Left cardiac atrium (tissue), 4 donors: Measurements from ENCODE around the gene PAK4. TPM values are rescaled to one million over a fixed set of nuclear protein-coding genes. Genes with fewer than 3 reads are reported as not detected.
A peak's percentile ranks its signal among the peaks of the same experiment; 100 is the strongest.

Experiments
- ATAC-seq, 2 donors: fragments of 200-7000 bp; cut with Tn5 transposase; one replicate each; pipeline ENCODE4 v1.9.1; 2020; ENCODE audit warnings: mild to moderate bottlenecking in 2 of 2, moderate library complexity in 2 of 2
- DNase-seq: peaks from one replicate; pipeline ENCODE4 v3.0.0-alpha.2; 2020
- intact Hi-C, 2 donors: fragments of 100-400 bp; cut with DNase I; formaldehyde crosslinking; loops; one replicate each; pipeline versions ENCODE4 v1.14.1 to v1.15.1; 2022 to 2023
- total RNA-seq, 2 donors: library from RNA; stranded (reverse); fragmentation: NEBNext Ultra II Directional; extraction: Animal tissue kit (Norgen Biotek cat#: 25700); gene quantifications; one replicate each; pipeline ENCODE4 v1.2.1, GENCODE V29; 2021
- donor health status: DM: no; HTN: yes; CAD: no.
- donor health status: DM: no; HTN: yes; CAD: no; lungs with severe emphysema.
- donor health status: DM: yes; HTN: yes; CAD: no.
- donor health status: Dilated cardiomyopathy.

PAK4 gene
- total RNA-seq, 2 donors from 2014 or later = 15.8 to 17.2 TPM

DNA sequence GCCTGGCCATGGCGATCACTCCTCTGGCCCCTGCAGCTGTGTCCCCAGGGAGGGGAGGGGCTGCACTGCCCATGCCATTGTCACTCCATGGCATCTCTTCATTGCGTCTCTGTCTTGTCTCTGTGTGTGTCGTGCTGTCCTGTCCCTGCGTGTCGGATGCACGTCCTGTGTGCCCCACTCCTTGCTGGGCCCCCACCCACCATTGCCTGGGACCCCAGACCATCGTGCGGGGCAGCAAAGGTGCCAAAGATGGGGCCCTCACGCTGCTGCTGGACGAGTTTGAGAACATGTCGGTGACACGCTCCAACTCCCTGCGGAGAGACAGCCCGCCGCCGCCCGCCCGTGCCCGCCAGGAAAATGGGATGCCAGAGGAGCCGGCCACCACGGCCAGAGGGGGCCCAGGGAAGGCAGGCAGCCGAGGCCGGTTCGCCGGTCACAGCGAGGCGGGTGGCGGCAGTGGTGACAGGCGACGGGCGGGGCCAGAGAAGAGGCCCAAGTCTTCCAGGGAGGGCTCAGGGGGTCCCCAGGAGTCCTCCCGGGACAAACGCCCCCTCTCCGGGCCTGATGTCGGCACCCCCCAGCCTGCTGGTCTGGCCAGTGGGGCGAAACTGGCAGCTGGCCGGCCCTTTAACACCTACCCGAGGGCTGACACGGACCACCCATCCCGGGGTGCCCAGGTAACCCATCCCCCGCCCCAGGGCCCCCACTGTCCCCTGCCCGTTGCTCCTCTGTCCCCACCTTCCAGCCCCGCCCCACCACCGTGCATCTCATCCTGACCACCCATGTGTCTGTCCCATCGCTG is 47.3 kb downstream of the PAK4 start:
- intact Hi-C loops = no loop called here
- ATAC-seq (no peak), DNase-seq (no peak)

DNA sequence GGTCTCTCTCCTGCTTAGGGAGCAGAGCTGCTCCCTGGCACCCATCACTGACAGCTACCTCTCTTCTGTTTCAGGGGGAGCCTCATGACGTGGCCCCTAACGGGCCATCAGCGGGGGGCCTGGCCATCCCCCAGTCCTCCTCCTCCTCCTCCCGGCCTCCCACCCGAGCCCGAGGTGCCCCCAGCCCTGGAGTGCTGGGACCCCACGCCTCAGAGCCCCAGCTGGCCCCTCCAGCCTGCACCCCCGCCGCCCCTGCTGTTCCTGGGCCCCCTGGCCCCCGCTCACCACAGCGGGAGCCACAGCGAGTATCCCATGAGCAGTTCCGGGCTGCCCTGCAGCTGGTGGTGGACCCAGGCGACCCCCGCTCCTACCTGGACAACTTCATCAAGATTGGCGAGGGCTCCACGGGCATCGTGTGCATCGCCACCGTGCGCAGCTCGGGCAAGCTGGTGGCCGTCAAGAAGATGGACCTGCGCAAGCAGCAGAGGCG is 48.0 kb downstream of the PAK4 start:
- ATAC-seq (no peak), DNase-seq (no peak)
- intact Hi-C loops = no loop called here

DNA sequence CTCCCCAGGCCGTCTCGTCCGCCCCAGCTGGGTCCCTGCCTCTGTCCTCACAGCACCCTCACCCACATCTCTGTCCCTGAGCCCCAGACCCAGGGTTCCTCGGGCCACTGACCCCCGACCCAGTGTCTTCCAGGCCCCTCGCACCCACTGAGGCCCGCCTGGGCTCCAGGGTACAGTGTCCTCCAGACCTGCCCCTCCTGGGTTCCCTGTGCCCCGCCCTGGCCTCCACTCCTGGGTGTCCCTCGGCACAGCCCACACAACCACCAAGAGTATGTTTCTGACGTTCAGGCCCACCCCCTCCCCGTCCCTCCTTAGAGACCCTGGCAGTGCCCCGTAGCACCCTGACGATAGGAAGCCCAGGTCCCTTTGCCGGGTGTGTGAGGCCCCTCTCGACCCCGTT is 48.6 kb downstream of the PAK4 start:
- ATAC-seq (no peak), DNase-seq (no peak)
- intact Hi-C loops = no loop called here

DNA sequence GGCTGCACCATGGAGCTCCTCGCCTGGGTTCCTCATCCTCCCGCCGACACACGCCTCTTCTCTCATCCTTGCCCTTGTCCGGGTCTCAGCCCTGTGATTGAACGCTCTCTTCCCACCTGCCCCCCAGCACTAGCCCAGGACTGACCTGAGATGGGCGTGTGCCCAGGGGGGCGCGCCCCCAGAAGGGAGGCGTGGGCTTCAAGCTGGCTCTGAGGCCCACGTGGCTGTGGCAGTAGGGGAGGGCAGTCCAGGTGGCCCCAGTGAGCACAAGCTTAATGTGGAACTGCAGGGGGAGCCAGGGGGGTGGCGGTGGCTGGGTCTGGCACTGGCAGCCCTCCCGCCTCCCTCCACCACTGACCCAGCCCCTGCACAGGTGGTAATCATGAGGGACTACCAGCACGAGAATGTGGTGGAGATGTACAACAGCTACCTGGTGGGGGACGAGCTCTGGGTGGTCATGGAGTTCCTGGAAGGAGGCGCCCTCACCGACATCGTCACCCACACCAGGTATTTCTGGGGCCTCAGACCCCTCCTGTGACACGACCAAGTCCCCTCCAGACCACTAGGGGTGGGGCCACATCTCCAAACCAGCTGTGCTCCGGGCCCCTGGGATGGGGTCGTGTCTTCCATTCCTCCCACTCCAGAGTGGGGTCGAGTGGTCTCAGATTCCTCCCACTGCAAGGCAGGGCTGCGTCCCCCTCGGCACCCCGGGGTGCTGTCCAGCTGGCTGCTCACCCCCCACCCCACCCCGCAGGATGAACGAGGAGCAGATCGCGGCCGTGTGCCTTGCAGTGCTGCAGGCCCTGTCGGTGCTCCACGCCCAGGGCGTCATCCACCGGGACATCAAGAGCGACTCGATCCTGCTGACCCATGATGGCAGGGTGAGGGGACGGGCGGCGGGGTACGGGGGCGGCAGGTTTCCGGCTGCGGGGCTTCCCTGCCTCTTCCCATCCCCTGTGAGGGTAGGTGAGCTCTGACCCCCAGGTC is 49.3 kb downstream of the PAK4 start:
- intact Hi-C loops = no loop called here
- no peak for DNase-seq
- ATAC-seq = no peak

DNA sequence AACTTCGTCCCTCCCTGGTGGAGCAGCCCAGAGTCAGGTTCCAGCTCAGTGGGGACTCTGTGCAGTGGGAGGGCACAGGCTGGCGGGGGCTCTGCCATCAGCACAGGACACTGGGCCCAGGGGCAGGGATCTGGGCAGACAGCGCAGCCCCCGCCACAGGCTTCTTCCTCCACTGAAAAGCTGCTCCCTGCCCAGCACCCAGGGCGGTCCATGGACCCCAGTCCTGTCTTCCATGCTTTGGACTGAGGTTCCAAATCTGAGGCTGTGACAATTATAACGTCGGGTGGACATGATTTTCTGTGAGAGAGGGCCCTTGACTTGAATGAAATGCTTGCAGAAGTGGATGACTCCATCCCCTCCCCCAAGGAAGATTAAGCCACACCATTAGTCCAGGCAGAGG is 50.0 kb downstream of the PAK4 start:
- intact Hi-C loops = no loop called here
- DNase-seq (no peak), ATAC-seq (no peak)

DNA sequence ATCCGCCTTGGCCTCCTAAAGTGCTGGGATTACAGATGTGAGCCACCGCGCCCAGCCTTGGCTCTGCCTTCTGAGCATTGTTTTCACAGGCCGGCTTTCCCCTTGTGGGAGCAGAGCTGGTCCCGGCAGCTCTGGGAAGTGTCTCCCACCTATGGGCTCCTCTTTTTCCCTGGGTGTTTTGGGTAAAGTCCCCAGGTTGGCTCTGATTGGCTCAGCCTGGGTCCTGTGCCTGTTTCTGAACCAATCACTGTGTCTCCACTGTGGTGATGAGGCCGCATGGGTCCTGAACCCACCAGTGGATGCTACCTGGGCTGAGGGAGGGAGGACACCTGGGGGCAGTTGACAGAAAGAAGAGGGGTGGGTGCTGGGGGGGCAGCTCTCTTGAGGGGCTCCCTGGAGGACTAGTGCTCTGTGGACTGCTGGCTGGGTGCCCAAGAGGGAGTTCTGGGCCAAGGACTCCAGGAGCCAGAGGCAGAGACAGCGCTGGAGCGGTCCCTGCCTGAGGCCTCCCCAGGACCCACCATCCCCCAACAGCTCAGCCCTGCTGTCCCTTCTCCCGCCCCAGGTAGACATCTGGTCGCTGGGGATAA is 51.6 kb downstream of the PAK4 start:
- DNase-seq = no peak
- ATAC-seq = no peak
- intact Hi-C loops = no loop called here

DNA sequence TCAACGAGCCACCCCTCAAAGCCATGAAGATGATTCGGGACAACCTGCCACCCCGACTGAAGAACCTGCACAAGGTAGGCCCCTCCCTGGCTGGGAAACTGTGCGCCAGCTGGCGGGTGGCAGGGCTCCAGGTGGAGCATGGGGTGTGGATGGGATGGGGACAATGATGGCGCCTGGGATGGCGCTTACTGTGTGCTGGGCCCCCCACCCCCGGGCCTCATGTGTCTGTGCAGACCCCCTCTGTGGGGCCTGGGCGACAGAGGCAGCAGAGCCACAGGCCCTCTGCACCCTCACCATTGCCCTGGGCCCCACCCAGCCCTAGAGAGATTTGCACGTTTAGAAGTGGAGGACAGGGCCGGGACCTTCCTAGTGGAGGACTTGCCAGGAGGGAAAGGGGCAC is 52.1 kb downstream of the PAK4 start:
- DNase-seq = no peak
- ATAC-seq = no peak
- intact Hi-C loops = no loop called here

DNA sequence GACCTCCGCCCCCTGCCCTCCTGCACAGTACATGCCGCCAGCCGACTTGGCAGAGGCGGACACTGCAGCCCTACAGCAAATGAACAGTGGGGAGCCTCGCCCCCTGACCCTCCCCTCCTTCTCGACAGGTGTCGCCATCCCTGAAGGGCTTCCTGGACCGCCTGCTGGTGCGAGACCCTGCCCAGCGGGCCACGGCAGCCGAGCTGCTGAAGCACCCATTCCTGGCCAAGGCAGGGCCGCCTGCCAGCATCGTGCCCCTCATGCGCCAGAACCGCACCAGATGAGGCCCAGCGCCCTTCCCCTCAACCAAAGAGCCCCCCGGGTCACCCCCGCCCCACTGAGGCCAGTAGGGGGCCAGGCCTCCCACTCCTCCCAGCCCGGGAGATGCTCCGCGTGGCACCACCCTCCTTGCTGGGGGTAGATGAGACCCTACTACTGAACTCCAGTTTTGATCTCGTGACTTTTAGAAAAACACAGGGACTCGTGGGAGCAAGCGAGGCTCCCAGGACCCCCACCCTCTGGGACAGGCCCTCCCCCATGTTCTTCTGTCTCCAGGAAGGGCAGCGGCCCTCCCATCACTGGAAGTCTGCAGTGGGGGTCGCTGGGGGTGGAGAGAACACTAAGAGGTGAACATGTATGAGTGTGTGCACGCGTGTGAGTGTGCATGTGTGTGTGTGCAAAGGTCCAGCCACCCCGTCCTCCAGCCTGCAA is 52.9 kb downstream of the PAK4 start:
- DNase-seq (no peak), ATAC-seq (no peak)
- intact Hi-C loops = no loop called here

DNA sequence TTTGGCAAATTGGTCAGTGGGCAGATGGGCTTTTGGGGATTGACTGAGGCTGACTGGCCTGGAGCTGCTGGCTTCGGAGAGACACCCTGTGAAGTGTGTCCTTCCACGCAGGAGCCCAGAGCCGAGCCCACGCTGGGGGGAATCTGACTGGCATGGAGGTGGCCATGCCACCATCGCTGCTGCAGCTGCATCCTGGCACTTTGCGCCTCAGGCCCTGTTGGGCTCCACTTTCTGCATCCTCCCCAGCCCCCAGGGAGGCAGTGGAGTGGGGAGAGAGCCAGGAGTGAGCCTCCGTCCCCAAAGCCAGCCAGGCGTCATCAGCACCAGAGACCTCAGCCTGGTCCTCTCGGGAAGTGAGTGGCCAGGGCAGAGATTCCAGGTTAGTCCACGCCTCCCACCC is 54.2 kb downstream of the PAK4 start:
- intact Hi-C loops = no loop called here
- ATAC-seq (no peak), DNase-seq (no peak)

DNA sequence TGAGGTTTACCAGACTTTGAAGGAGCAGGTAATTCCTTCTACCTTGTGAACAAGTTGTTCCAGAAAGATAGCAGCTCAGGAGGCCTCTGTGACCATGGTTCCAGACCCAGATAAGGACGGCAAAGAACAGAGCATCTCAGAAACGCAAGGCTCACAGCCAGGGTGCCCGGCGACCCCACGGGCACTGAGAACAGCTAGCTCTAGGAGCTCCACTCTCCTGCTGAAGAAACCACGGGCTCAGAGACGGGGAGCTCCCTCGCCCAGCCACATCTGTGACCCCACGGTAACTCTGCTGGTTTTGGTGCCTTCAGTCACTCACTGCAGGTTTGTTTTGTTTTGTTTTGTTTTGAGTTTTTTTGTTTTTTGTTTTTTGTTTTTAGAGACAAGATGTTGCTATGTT is 55.2 kb downstream of the PAK4 start:
- no peak for DNase-seq
- intact Hi-C loops = no loop called here

DNA sequence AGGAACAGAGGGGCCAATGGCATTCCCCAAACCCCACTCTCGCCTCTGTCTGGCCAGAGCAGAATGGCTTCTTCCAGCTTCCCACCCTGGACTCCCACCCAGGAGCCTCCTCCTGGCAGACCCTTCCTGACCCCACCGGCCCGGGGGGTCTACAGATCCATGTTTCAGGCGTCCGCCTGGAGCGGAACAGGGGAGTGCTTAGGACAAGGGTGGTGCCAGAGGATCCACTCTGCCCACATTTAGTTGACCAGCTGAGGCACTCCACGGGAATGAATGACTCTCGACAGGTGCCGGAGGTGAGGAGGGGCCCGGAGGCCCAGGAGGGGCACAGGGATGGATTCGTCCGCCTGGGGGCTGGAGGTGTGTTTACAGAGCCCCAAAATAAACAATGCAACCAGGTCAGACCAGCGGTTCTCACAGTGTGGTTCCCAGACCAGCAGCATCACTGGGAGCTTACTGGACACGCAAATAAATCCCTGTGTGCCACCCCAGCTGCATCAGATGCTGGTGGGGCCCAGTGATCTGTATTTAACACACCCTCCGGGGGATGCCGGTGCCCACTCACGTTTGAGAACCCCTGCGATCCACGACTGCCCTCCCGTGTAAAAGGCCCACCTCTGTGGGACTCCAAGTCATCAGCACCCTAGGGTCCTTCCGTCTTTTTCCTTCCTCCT is 56.1 kb downstream of the PAK4 start:
- ATAC-seq = peak in 1 of 2 donors; percentile 9
- no peak for DNase-seq
- intact Hi-C loops = no loop called here

More for the DNA sequence above, 55.2 kb downstream of the PAK4 start:
- no peak for ATAC-seq

DNA sequence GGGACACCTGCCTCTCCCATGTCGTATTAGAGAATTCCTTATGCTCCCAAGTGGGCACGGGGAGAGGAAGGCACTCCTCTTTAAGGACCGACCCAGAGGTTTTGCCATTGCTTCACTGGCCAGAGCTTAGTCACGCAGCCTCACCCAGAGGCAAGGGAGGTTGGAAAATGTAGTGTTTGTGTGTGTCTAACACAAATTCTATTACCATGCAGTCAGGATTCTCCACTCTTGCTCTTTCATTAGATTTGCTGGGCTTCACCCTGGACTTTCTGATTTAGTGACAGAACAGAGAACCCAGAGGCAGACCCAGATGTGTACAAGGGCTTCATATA is 56.6 kb downstream of the PAK4 start:
- intact Hi-C loops = no loop called here
- ATAC-seq = no peak
- DNase-seq = no peak

DNA sequence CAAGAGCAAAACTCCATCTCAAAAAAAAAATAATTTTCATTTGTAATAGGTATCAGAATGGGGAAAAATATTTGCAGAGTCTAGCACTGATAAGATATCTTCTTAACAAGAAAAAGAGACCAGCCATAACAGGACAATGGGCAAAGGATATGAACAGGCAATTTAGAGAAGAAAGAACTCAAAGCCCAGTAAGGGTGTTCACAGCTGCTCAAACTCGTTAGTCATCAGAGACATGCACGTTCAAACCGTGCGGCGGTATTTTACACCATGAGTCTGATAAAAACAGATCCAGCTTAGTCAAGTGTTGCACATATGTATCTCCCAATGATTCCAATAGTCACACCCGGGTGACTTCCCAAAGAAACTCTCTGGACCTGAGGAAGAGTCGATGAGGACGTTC is 57.5 kb downstream of the PAK4 start:
- no peak for ATAC-seq
- intact Hi-C loops = no loop called here

DNA sequence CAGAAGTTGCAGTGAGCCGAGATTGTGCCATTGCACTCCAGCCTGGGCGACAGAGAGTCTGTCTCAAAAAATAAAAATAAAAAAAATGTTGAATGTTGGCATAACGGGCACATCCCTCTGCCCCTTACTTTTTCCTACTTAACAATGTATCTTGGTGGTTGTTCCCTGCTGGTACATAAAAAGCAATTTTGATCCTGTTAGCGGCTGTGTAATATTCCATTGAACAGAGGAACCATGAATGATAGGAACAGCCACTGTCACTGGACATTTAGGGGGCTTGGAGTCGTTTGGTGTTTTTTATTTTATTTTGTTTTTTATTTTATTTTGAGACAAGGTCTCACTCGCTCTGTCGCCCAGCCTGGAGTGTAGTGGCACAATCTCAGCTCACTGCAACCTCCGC is 60.8 kb downstream of the PAK4 start:
- ATAC-seq = no peak
- intact Hi-C loops = loop anchor here in 1 of 2 donors (5.0 kb wide), 1 partner anchor 64 kb away; no protein-coding TSS in a partner anchor
- DNase-seq = no peak

More for the DNA sequence above, 57.5 kb downstream of the PAK4 start:
- DNase-seq = no peak

DNA sequence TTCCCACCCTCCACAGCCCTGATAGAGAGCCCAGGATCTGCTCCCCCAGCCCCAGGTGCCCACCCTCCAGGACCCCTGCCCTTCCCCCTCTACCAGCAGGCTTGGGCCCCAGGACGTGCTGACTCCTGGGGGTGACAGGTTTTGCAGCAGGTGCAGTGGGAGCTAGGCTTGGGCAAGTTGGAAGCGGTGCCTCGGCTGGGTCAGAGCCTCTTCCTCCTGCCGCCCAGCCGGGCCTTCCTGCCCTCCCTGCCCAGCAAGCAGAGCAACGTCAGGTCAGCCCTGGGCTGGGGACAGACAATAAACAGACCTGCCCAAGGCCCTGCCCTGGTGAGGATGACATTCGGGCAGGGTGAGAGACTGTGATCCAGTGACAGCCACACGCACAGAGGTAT is 62.0 kb downstream of the PAK4 start:
- DNase-seq (no peak), ATAC-seq (peak in 1 of 2 donors; percentile 18)
- intact Hi-C loops = loop anchor here in 1 of 2 donors (5.0 kb wide), 1 partner anchor 65 kb away; no protein-coding TSS in a partner anchor

DNA sequence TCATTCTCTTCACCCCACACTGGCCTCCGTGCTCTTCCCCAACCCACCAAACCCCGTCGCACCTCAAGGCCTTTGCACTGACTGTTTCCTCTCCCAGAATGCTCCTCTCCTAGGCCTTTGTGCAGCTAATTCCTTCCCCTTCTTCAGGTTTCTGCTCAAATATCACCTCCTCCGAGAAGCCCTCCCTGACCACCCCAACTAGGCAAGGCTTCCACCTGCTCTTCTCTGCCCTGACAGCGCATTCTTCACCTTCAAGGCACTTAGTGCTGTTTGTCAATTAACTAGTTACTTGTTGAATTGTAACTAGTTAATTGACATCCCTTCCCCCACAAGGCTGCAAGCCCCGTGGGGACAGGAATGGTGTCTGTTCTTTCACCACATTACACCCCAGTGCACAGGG is 63.4 kb downstream of the PAK4 start:
- no peak for DNase-seq
- no peak for ATAC-seq
- intact Hi-C loops = loop anchor here (2.0 to 5.0 kb wide), 2 partner anchors 66 to 67 kb away; no protein-coding TSS in a partner anchor

DNA sequence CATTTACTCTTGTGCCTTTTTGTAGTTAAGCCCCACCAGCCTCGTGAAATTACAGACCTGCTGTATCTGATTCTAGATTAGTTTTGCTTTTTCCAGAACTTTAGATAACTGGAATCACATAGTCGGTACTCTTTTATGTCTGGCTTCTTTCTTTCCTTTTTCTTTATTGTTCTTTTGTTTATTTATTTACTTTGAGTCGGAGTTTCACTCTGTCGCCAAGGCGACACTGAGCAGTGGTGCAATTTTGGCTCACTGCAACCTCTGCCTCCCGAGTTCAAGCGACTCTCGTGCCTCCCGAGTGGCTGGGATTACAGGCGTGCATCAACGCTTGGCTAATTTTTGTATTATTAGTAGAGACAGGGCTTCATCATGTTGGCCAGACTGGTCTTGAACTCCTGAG is 65.2 kb downstream of the PAK4 start:
- DNase-seq (no peak), ATAC-seq (no peak)
- intact Hi-C loops = loop anchor here in 1 of 2 donors (10.0 kb wide), 1 partner anchor 134 kb away; the partner anchor contains the start of gene LRFN1

DNA sequence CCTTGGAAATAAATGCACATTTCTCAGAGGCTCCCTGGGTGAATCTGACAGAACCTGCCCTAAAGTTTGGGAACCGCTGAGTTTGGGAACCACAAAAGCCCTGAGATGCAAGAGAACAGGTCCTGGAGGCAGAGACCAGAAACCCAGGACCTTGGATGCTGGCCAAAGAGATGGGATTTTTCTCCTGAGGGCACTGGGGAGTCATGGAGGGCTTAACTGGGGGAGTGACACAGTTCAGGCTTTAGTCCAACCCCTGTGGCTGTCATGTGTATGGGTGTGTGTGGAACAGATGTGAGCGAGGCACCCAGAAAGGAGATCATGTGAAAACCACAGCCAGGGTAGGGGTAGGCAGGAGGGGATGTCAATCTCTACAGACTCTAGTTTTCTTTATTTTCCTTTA is 67.3 kb downstream of the PAK4 start:
- ATAC-seq = no peak
- no peak for DNase-seq
- intact Hi-C loops = loop anchor here in 1 of 2 donors (10.0 kb wide), 1 partner anchor 132 kb away; the partner anchor contains the start of gene LRFN1
